DOHH2 (cell line): ENCODE results near the gene SLC7A6.
"Not testable (repeated sequence)": the region's sequence is repeated elsewhere in the genome, so short reads cannot be mapped to it uniquely, and the experiment has no call there.

Experiments
- CTCF ChIP-seq: fragments of 200-600 bp; sonication (generic); IDR thresholded peaks from one replicate; pipeline ENCODE4 v1.5.1; 2014; ENCODE audit warnings: antibody characterized with exemption, mild to moderate bottlenecking, low read depth, low read length; ENCODE audit not compliant: poor library complexity, severe bottlenecking
- EZH2phosphoT487 ChIP-seq: fragments of 200-600 bp; sonication (generic); IDR thresholded peaks from 2 replicates; pipeline ENCODE4 v1.6.1; 2017; ENCODE audit warnings: borderline replicate concordance, mild to moderate bottlenecking, antibody characterized with exemption, low read length, moderate library complexity, mixed read lengths

DNA sequence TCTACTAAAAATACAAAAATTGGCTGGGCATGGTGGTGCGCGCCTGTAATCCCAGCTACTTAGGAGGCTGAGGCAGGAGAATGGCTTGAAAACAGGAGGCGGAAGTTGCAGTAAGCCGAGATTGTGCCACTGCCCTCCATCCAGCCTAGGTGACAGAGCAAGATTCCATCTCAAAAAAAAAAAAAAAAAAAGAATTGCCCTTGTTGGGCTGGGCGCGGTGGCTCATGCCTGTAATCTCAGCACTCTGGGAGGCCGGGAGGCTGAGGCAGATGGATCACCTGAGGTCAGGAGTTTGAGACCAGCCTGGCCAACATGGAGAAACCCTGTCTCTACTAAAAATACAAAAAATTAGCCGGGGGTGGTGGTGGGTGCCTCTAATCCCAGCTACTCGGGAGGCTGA lies 24.5 kb downstream of the SLC7A6 start:
- not testable (repeated sequence) for TF ChIP-seq CTCF, EZH2phosphoT487
